Left lung (tissue), 10 donors: ENCODE data around the gene CES3. TPM values are rescaled to one million over a fixed set of nuclear protein-coding genes. Genes with fewer than 3 reads are reported as not detected.
A peak's percentile ranks its signal among the peaks of the same experiment; 100 is the strongest.

ENCODE experiments used
- ATAC-seq: fragments of 200-7000 bp; cut with Tn5 transposase; one replicate; pipeline ENCODE4 v1.9.1; 2020; ENCODE audit warnings: moderate library complexity
- DNase-seq, 4 donors: peaks; one replicate each; pipeline ENCODE4 v3.0.0-alpha.2; 2013 to 2020
- H3K27ac ChIP-seq, 2 donors: fragments of 200-600 bp; sonication (generic) in 1 of 2; one replicate each; pipeline versions ENCODE4 v1.5.0 to v1.8.0; 2020 to 2021
- H3K27me3 ChIP-seq, 2 donors: fragments of 200-600 bp; sonication (generic) in 1 of 2; one replicate each; pipeline versions ENCODE4 v1.5.0 to v1.8.0; 2020 to 2021
- H3K36me3 ChIP-seq, 2 donors: fragments of 200-600 bp; sonication (generic) in 1 of 2; one replicate each; pipeline versions ENCODE4 v1.5.0 to v1.8.0; 2020 to 2021
- H3K4me1 ChIP-seq, 2 donors: fragments of 200-600 bp; one replicate each; pipeline ENCODE4 v1.8.0; 2021
- H3K4me3 ChIP-seq, 2 donors: fragments of 200-600 bp; sonication (generic) in 1 of 2; one replicate each; pipeline versions ENCODE4 v1.5.0 to v1.8.0; 2020 to 2021; ENCODE audit warnings: mild to moderate bottlenecking in 1 of 2
- H3K9me3 ChIP-seq, 2 donors: fragments of 200-600 bp; sonication (generic) in 1 of 2; one replicate each; pipeline versions ENCODE4 v1.5.0 to v1.8.0; 2020 to 2021
- intact Hi-C, 2 donors: fragments of 100-400 bp; cut with DNase I; formaldehyde crosslinking; loops; one replicate each; pipeline versions ENCODE4 v1.11.2 to v1.14.2; 2022
- polyA plus RNA-seq, 6 donors: library from polyadenylated mRNA; unstranded; fragments of 120-200 nt; gene quantifications; one replicate each; pipeline ENCODE4 v1.2.1, GENCODE V29; 2013; ENCODE audit not compliant: insufficient read length in 6 of 6
- total RNA-seq, 2 donors: library from RNA; stranded (reverse); fragmentation: NEBNext Ultra II Directional; extraction: Animal tissue kit (Norgen Biotek cat#: 25700); gene quantifications; one replicate each; pipeline ENCODE4 v1.2.1, GENCODE V29; 2021
- TF ChIP-seq, protein P1 (sequence below), 2 donors: fragments of 200-600 bp; sonication (generic) in 1 of 2; IDR thresholded peaks; one replicate each; pipeline versions ENCODE4 v1.5.0 to v1.8.0; 2021; ENCODE audit warnings: antibody characterized with exemption in 2 of 2
- donor health status: DM: no; HTN: yes; CAD: no.
- donor health status: DM: no; HTN: no; CAD: no.

CES3 gene
- total and polyA plus RNA-seq, 8 donors, result 0.79 to 5.3 (median 4.2) TPM

DNA sequence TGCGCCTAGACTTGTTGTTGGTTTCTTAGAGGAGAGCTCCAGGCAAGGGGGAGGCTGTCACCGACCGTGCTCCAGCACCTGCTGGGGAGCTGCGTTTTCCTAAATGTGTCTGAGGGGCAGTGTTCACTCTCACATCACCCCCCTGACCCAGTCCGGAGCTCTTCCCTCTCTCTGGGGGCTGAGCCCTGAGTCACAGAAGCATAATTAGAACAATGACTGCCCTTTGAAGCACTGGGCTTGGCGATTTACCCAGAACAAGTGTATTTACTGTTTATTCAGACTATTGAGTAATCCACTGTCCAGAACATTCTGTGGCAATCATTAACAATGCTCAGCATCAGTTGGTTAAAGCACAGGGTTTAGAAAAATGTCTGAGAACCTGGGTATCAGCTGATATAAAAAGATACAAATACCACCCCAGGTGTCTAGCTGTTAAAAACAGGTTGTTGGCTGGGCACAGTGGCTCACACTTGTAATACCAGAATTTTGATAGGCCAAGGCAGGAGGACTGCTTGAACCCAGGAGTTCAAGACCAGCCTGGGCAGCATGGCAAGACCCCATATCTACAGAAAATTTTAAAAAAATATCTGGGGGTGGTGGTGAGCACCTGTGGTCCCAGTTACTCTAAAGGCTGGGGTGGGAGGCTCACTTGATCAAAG, 35.4 kb downstream of the CES3 start:
- Histone ChIP-seq H3K4me1 (peaks cover 8 to 18% of the 10 kb centered on the region in 2 donors), H3K27ac (peak overlapping the region; percentile 53 to 73), H3K36me3 (no peaks in the 10 kb centered on the region), H3K27me3 (peaks cover 0 to 5% of the 10 kb centered on the region in 2 donors), H3K9me3 (no peaks in the 10 kb centered on the region), H3K4me3 (no peak overlapping the region)
- TF ChIP-seq, protein P1, sequence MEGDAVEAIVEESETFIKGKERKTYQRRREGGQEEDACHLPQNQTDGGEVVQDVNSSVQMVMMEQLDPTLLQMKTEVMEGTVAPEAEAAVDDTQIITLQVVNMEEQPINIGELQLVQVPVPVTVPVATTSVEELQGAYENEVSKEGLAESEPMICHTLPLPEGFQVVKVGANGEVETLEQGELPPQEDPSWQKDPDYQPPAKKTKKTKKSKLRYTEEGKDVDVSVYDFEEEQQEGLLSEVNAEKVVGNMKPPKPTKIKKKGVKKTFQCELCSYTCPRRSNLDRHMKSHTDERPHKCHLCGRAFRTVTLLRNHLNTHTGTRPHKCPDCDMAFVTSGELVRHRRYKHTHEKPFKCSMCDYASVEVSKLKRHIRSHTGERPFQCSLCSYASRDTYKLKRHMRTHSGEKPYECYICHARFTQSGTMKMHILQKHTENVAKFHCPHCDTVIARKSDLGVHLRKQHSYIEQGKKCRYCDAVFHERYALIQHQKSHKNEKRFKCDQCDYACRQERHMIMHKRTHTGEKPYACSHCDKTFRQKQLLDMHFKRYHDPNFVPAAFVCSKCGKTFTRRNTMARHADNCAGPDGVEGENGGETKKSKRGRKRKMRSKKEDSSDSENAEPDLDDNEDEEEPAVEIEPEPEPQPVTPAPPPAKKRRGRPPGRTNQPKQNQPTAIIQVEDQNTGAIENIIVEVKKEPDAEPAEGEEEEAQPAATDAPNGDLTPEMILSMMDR (IDR thresholded peaks at IDR 0.05), result no peak
- intact Hi-C loops, result no loop called here
- peak in 2 of 4 donors; percentile 28 to 52 for DNase-seq
- peak; percentile 80 for ATAC-seq

DNA sequence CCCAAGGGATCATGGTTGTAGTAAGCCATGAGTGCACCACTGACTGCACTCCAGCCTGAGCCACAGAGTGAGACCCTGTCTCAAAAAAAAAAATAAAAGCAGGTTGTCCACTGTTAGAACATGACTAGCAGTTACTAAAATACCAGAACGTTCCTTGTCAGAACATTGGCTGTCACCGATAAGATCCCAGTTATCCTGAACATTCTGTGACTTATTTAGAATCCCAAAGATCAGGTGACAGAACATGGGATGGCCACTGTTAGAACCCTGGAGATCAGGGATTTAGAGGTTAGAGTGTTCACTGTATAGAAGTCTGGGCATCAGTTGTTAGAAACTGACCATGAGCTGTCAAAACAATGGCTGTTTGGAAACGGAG, 35.9 kb downstream of the CES3 start:
- no peak overlapping the region for H3K4me3 ChIP-seq
- peak overlapping the region; percentile 30 to 53 for H3K27ac ChIP-seq
- H3K4me1 ChIP-seq, result peaks cover 8 to 23% of the 10 kb centered on the region in 2 donors
- DNase-seq (no peak), ATAC-seq (no peak)
- no peaks in the 10 kb centered on the region for H3K9me3 ChIP-seq
- H3K36me3 ChIP-seq, result no peaks in the 10 kb centered on the region
- TF ChIP-seq, protein P1 (IDR thresholded peaks at IDR 0.05), result no peak
- intact Hi-C loops, result no loop called here
- peaks cover 0 to 10% of the 10 kb centered on the region in 2 donors for H3K27me3 ChIP-seq

DNA sequence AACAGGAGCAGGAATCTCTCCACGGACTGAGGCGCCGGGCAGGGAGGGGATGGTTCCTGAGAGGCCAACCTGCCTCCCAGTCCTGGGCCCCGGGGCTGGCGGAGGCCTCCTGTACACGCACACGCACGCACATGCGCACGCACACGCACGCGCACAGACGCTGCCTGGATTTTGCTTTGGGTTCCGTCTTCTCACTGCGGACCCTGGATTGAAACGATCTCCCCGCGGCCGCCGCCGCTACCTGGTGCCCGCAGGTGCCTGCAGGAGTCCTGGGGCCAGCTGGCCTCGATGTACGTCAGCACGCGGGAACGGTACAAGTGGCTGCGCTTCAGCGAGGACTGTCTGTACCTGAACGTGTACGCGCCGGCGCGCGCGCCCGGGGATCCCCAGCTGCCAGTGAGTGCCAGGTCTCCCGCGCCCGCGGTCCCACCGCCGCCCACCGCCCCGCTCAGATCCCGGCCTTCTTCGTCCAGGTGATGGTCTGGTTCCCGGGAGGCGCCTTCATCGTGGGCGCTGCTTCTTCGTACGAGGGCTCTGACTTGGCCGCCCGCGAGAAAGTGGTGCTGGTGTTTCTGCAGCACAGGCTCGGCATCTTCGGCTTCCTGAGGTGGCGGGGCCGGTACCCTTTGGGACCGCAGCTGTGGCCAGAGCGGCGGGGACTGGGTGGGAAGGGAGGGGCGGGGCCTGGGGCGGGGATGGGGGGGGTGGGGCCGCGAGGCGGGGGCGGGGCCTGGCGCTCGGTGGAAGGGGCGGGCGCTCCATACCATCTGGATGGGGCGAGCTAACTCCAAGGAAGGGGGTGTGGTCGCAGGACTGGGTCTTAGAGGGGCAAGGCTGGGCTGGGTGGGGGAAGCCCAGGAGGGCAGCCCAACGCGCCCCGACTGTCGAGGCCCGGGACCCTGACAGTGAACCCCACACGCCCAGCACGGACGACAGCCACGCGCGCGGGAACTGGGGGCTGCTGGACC, 39.6 kb downstream of the CES3 start:
- intact Hi-C loops, result no loop called here
- Histone ChIP-seq H3K4me1 (peaks cover 8 to 23% of the 10 kb centered on the region in 2 donors), H3K9me3 (no peaks in the 10 kb centered on the region), H3K27ac (peak overlapping the region; percentile 53 to 67), H3K36me3 (peaks cover 0 to 4% of the 10 kb centered on the region in 2 donors), H3K27me3 (peaks cover 0 to 10% of the 10 kb centered on the region in 2 donors), H3K4me3 (peak overlapping the region; percentile 51 to 61)
- DNase-seq, result peak; percentile 24 to 88 (median 56)
- ATAC-seq, result peak; percentile 74
- TF ChIP-seq, protein P1 (IDR thresholded peaks at IDR 0.05), result no peak

DNA sequence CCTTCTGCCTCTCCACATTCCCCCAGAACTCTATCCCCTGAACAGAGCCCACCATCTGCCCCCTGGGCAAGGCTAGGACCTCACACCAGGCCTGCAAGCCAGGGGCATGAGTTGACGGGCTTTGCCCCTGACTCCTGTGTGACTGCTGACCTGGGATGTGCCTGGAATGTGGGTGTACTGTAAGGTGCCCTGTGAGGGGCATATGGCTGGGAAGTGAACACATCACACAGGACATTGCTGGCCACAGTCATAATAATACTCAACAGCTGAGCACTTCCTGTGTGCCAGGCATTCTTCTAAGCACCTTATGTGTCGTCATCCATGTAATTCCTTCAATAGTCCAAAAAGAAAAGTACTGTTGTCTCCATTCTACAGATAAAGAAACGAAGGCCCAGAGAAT, 40.7 kb downstream of the CES3 start:
- H3K9me3 ChIP-seq, result no peaks in the 10 kb centered on the region
- no peak overlapping the region for H3K4me3 ChIP-seq
- DNase-seq (no peak), ATAC-seq (no peak)
- peaks cover 0 to 4% of the 10 kb centered on the region in 2 donors for H3K36me3 ChIP-seq
- H3K27ac ChIP-seq, result no peak overlapping the region
- TF ChIP-seq, protein P1 (IDR thresholded peaks at IDR 0.05), result no peak
- intact Hi-C loops, result no loop called here
- H3K4me1 ChIP-seq, result peaks cover 3 to 23% of the 10 kb centered on the region in 2 donors
- peaks cover 0 to 10% of the 10 kb centered on the region in 2 donors for H3K27me3 ChIP-seq
